Calu3 (cell line): Measurements from ENCODE around the gene SNAPC2. TPM values are rescaled to one million over a fixed set of nuclear protein-coding genes. Genes with fewer than 3 reads are reported as not detected.

Source experiments
- BruUV-seq: library from RNA; stranded (reverse); fragments of 400-500 nt; replicated peaks from 2 replicates; lab custom pipeline; 2021; lab: Mats Ljungman, UMichigan
- CTCF ChIA-PET: fragments of 300-600 bp; sonication (Branson Sonifier 250); formaldehyde crosslinking; loops from one replicate; lab custom pipeline; 2022; ENCODE audit warnings: antibody characterized with exemption; lab: Charles Lee
- DNase-seq: peaks from one replicate; pipeline ENCODE4 v3.0.0; 2022
- H3K27ac Mint-ChIP-seq: one replicate; pipeline ENCODE4 v1.8.0; 2022; ENCODE audit warnings: mixed read lengths; ENCODE audit not compliant: unreplicated experiment
- H3K27me3 Mint-ChIP-seq: one replicate; pipeline ENCODE4 v1.8.0; 2022; ENCODE audit warnings: mixed read lengths; ENCODE audit not compliant: unreplicated experiment
- H3K36me3 Mint-ChIP-seq: one replicate; pipeline ENCODE4 v1.8.0; 2022; ENCODE audit warnings: mild to moderate bottlenecking, moderate library complexity, mixed read lengths; ENCODE audit not compliant: insufficient read depth, unreplicated experiment
- H3K4me1 Mint-ChIP-seq: one replicate; pipeline ENCODE4 v1.8.0; 2022; ENCODE audit warnings: mild to moderate bottlenecking, low read depth, mixed read lengths; ENCODE audit not compliant: unreplicated experiment
- H3K4me3 Mint-ChIP-seq: one replicate; pipeline ENCODE4 v1.8.0; 2022; ENCODE audit warnings: mild to moderate bottlenecking, low read depth, moderate library complexity, mixed read lengths; ENCODE audit not compliant: unreplicated experiment
- H3K9me3 Mint-ChIP-seq: one replicate; pipeline ENCODE4 v1.8.0; 2022; ENCODE audit warnings: low read depth, mixed read lengths; ENCODE audit not compliant: unreplicated experiment
- CTCF ChIP-seq: fragments of 200-600 bp; IDR thresholded peaks from one replicate; pipeline ENCODE4 v1.8.0; 2022; ENCODE audit warnings: antibody characterized with exemption; ENCODE audit not compliant: unreplicated experiment
- intact Hi-C: fragments of 100-400 bp; cut with micrococcal nuclease; formaldehyde crosslinking; loops from one replicate; pipeline ENCODE4 v1.10.0; 2022; ENCODE audit not compliant: unreplicated experiment
- total RNA-seq: library from RNA; stranded (reverse); gene quantifications from 2 replicates; pipeline ENCODE4 v1.2.3, GENCODE V29; 2022

The SNAPC2 gene
- total RNA-seq, 1 experiment from 2014 or later: 12.1 TPM

GRCh38 chr19:7930765-7931164, 10.6 kb downstream of the SNAPC2 start:
- Mint-ChIP-seq H3K9me3 (no peaks in the 10 kb centered on the region), H3K4me1 (peaks cover 8% of the 10 kb centered on the region), H3K27ac (no peak overlapping the region), H3K36me3 (peaks cover 58% of the 10 kb centered on the region), H3K27me3 (no peaks in the 10 kb centered on the region), H3K4me3 (no peak overlapping the region)
- no TSS peak for BruUV-seq
- no peak for DNase-seq
- TF ChIP-seq CTCF: no peak
- intact Hi-C loops: no loop called here
- CTCF ChIA-PET: no interaction called here

GRCh38 chr19:7931221-7932061, 11.3 kb downstream of the SNAPC2 start:
- intact Hi-C loops: no loop called here
- H3K27me3 Mint-ChIP-seq: no peaks in the 10 kb centered on the region
- peaks cover 8% of the 10 kb centered on the region for H3K4me1 Mint-ChIP-seq
- peaks cover 59% of the 10 kb centered on the region for H3K36me3 Mint-ChIP-seq
- no TSS peak for BruUV-seq
- H3K9me3 Mint-ChIP-seq: no peaks in the 10 kb centered on the region
- CTCF ChIA-PET: no interaction called here
- TF ChIP-seq CTCF: no peak
- no peak for DNase-seq
- H3K4me3 Mint-ChIP-seq: no peak overlapping the region
- H3K27ac Mint-ChIP-seq: no peak overlapping the region

GRCh38 chr19:7932276-7932929, 12.3 kb downstream of the SNAPC2 start:
- no peak for TF ChIP-seq CTCF
- CTCF ChIA-PET: no interaction called here
- Mint-ChIP-seq H3K9me3 (no peaks in the 10 kb centered on the region), H3K4me3 (no peak overlapping the region), H3K27ac (no peak overlapping the region), H3K4me1 (peaks cover 8% of the 10 kb centered on the region), H3K27me3 (no peaks in the 10 kb centered on the region), H3K36me3 (peaks cover 53% of the 10 kb centered on the region)
- intact Hi-C loops: no loop called here
- no peak for DNase-seq
- no TSS peak for BruUV-seq

- no peak overlapping the region for H3K4me3 Mint-ChIP-seq
- BruUV-seq: no TSS peak
- no peaks in the 10 kb centered on the region for H3K27me3 Mint-ChIP-seq
- H3K36me3 Mint-ChIP-seq: peaks cover 48% of the 10 kb centered on the region
- CTCF ChIA-PET: no interaction called here
- no peak overlapping the region for H3K27ac Mint-ChIP-seq
- H3K9me3 Mint-ChIP-seq: no peaks in the 10 kb centered on the region
- TF ChIP-seq CTCF: no peak
- peaks cover 8% of the 10 kb centered on the region for H3K4me1 Mint-ChIP-seq
- intact Hi-C loops: no loop called here
- no peak for DNase-seq
Observed at GRCh38 chr19:7932930-7933300, 12.8 kb downstream of the SNAPC2 start.
